Prostate gland (tissue), 2 donors: Measurements from ENCODE around the gene ST7.

Experiments used
- CTCF ChIP-seq, 4 experiments: fragments of 200-600 bp in 2 of 4; fragments of 450-650 bp in 2 of 4; sonication (generic) in 2 of 4; IDR thresholded peaks; 1 replicate in 3 of 4; 2 replicates in 1 of 4; pipeline ENCODE4 v1.5.1; 2016 to 2019; ENCODE audit warnings: antibody characterized with exemption in 4 of 4, mild to moderate bottlenecking in 2 of 4, moderate library complexity in 2 of 4
- POLR2A ChIP-seq: fragments of 450-650 bp; IDR thresholded peaks from one replicate; pipeline ENCODE4 v1.6.1; 2016; ENCODE audit warnings: antibody characterized with exemption, mild to moderate bottlenecking
- POLR2AphosphoS5 ChIP-seq: sonication (generic); formaldehyde crosslinking; IDR thresholded peaks from one replicate; pipeline ENCODE4 v1.6.1; 2017; ENCODE audit warnings: antibody characterized with exemption

- no peak for TF ChIP-seq CTCF (IDR thresholded peaks at IDR 0.05)
- TF ChIP-seq POLR2AphosphoS5 = no peak
- TF ChIP-seq POLR2A = no peak
Measured at GRCh38 chr7:117066668-117067067, 113.4 kb downstream of the ST7 start.
